Stimulated activated naive CD4-positive, alpha-beta T cell treated with Interleukin-2 at 50 U/mL for 16 hours (primary cell): ENCODE measurements around the gene SIRPA.

ENCODE experiments used
- DNase-seq: peaks from one replicate; lab custom pipeline; 2025; lab: John Stamatoyannopoulos, UW

The SIRPA gene

DNA sequence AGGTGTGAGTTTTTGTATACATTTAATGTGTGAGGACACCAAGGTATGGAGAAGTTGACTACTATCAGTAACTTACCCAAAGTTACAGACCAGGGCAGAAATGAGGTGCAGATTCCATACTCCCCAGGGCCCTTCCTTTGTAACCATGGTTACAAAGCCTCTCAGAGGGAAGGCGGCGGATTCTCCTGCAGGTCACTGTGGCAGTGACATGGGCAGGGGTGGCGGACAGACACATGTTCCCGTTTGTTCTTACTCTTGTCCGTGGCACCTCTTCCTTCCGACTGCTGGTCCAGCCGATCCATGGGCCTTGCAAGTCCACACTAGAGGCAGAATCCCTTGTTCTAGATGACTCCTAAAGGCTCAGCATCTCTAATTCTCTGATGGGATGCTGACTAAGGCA lies 55.6 kb downstream of the SIRPA start:
- DNase-seq = no peak

DNA sequence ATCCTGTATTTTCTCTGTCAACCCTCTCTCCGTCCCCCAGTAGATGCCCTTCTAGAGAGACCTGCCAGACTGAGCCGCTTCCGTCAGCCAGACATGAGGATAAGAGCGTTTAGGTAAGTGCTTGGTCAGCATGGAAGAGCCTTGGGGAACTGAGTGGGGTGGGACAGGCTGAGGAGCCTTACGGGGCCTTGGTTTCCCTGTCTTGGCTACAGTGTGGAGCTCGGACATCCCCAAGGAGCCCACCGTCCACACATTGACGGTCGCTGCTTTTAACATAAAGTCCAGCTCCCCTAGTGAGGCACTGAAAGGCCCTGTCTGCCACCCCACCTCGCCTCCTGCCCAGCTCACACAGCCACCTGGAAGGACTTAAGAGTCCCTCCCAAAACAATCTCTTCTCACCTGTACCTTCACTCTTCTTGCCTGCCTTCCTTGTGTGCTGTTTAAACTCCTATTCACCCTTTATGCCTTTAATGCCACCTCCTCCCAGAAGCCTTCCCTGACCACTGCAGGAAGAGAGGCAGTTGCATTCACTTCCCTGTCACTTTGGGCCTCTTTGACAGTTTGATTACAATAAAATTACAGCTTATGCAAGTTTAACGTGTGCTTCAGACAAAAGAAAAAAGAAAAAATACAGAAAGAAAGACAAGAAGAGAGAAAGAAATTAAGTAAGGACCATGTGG lies 56.4 kb downstream of the SIRPA start:
- DNase-seq = no peak

DNA sequence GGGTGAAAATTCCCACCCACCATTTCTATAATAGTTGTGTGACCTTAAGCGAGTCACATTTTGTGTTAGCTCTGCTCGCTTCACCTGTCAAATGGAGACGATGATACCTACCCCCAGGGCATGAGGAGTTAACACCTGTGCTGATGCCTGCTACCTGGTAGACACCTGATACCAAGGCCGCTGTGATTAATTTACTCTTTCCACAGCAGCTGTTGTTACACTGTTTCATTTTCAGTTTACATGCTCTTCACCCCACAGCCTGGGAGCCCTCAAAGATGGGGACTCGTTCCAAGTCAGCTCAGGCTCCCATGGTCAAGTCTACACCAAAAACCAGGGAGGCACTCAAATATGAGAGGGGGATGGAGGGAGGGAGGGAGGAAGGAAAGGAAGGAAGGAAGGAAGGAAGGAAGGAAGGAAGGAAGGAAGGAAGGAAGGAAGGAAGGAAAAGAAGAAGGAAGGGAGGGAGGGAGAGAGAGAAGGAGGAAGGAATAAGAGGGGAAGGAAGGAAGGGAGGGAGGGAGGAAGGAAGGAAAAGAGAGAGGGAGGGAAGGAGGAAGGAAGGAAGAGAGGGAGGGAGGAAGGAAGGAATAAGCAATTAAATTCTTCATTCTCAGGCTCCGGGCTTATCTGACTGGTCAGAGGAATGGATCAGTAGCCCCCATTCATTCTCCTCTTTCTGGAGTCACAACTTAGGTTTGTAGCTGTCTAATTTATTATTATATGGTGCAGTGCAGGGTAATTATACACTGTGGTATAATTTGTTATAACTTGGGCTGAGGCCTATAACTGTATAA lies 57.7 kb downstream of the SIRPA start:
- no peak for DNase-seq

DNA sequence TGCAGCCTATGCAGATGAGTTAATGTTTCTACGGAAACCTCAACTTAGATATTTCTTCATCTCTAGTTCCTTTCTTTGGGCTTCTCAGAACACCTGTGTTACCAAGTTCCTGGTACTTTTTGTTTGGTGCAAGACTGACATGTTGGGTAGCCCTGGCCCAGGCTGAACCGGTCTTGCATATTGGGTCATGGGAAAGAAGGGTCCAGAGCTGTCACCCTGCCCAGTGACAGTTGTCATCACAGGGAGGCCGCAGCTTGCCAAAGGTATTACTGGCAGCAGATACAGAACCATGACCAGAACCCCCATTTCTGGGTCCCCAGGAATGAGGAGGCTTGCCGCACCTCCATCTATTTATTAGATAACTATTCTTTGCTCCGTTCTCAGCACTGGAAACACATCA lies 58.4 kb downstream of the SIRPA start:
- DNase-seq = no peak

DNA sequence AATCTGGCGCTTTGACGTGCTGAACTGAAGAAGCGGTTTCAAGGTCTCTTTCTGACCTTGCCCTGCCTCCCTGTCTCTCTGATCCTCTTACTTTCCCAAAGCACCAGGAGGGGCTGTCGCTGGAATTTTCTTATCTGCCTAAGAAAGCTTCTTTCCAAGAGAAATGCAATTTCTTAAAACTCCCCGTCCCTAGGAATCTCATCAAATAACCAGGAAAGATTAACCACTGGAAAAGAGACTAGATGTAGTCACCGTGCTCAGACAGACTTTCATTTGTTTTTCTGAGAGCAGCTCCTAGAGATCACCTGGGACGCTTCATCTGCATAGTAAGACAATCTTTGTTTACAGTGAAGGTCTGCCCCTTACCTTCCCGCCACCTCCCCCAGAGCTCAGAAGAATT lies 60.0 kb downstream of the SIRPA start:
- DNase-seq = no peak

DNA sequence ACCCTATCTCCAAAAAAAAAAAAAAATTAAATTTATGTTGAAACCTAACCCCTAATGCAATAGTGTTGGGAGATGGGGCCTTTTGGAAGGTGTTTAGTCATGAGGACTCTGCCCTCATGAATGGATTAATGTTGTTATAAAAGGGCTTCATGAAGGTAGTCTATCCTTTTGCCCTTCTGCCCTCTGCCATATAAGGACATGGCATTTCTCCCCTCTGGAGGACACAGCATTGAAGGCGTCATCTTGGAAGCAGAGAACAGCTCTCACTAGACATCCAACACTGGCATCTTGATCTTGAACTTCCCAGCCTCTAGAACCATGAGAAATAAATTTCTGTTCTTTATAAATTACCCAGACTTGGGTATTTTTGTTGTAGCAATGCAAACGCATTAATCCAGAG lies 63.2 kb downstream of the SIRPA start:
- DNase-seq = no peak

DNA sequence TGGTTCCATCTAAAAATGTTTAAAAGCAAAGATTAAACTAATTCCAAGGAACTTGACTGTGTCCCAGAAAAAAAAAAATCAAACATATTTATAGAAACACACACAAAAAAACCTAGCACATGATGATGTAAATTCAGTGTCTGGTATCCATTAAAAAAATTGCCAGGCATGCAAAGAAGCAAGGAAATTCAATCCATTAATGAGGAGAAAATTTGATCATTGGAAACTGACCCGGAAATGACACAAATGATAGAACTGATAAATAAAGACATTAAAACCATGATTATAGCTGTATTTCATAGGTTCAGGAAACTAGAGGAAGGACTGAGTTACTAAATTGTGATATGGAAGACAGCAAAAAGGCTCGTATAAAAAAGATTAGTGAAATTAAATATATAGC lies 63.9 kb downstream of the SIRPA start:
- DNase-seq = no peak

DNA sequence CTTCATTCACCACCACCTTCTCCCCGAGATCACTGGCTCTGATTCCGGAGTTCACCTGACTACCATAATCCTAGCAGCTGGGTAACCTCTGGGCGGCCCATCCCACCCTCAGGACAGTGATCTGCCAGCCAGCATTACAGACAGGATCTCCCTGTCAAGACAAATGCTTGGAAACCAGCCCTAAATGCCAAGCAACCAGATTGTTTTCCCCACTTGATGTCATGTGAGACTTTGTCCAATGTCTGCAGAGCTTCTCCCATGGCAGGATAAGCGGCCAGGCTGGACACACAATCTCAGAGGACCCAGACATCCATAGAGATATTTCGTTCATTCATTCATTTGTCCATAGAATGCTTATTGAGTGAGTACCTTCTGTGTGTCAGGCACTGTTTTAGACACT lies 66.2 kb downstream of the SIRPA start:
- DNase-seq = no peak

DNA sequence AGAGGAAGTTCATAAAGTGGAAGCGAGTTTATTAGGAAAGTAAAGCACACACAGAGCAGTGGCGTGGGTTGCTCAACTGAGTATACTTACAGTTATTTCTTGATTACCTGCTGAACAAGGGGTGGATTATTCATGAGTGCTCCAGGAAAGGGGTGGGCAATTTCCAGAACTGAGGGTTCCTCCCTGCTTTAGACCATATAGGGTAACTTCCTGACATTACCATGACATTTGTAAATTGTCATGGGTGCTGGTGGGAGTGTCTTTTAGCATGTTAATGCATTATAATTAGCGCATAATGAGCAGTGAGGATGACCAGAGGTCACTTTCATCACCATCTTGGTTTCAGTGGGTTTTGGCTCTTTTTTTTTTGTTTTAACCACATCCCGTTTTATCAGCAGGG lies 68.9 kb downstream of the SIRPA start:
- no peak for DNase-seq

DNA sequence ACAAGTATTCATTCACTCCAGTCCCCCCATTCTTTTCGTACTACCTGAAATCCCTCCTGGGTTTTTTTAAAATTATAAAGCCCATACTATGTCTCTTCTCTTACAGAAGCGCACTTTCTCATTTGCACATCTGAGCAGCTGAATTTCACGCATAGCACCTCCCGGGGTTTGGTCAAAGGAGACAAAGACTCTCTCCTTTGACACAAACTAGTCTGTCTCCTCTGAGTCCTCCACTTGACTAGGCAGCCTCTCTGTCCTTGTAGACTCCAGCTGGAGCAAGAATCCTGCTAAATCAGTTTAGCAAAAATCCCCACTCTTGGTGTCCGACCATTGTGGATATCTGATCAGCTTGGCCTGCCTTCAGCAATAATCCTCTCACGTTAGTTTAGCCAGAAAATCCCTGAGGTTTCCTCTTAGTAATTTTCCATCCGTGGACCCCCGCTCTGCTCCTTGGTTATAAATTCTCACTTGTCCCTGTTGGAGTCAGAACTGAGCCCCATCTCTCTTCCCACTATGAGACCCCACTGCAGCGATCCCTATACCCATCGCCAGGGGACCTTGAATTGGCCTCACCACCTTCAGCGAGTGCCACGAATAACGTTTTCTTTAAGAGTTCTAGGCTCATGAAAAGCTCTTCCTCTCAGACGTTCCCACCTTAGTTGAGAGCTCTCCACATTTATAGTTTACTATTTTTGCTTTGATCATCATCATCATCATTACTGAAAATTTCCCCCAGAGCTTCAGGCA lies 69.6 kb downstream of the SIRPA start:
- DNase-seq = no peak

DNA sequence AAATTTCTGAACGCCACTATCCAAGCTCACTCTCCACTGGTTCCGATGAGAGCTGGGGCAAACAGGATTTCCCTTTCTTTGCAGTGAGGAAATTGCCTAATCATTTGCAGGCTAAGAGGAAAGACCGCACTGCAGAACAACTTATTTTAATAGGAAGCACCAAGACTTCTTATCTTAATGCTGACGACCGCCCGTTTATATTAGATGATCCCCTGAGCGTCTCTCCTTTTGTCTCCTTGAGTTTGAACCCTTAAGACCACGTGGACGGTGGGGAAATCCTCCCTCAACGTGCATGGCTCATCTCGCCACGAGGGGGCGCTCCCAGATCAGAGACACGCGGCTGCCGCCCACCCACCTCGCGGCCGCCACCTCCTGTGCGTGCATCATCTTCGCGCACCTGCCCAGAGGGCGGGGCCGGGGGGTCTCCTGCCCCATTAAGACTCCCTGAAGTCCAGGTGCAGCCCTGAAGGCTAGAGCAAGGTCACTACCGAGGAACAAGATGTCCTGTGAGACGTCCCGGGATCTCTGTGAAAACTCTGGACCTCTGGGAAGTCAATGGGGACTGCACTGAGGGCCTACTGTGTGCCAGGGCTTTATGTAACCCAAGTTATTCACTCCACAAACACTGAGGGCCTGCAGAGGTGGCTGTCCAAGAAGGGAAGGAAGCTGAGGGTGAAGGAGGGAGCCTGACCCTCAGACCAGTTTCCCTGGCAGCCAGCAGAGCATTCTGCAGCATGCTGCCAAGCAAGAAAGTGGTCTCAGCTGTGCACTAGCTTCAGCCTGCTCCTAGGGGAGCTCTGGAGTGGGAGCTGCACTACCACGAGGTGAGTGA lies 70.5 kb downstream of the SIRPA start:
- peak; percentile 70 for DNase-seq

DNA sequence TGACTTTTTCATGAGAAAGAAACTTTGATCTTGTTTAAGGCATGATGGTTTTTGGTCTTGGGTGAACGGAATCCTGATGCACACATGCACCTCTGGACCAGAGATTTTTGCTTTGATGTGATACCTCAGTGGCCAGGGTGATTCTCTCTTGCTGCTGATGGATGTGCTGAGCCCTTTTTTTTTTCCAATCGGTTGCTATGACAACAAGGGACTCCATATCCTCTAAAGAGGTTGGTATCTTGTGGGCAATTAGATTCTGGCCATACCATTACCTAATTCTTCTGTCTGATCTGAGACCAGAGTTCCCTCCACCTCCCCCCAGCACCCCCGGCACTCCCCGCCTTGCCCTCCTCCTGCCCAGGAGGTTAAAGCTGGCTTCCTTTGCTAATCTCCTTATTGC lies 73.8 kb downstream of the SIRPA start:
- DNase-seq = no peak

DNA sequence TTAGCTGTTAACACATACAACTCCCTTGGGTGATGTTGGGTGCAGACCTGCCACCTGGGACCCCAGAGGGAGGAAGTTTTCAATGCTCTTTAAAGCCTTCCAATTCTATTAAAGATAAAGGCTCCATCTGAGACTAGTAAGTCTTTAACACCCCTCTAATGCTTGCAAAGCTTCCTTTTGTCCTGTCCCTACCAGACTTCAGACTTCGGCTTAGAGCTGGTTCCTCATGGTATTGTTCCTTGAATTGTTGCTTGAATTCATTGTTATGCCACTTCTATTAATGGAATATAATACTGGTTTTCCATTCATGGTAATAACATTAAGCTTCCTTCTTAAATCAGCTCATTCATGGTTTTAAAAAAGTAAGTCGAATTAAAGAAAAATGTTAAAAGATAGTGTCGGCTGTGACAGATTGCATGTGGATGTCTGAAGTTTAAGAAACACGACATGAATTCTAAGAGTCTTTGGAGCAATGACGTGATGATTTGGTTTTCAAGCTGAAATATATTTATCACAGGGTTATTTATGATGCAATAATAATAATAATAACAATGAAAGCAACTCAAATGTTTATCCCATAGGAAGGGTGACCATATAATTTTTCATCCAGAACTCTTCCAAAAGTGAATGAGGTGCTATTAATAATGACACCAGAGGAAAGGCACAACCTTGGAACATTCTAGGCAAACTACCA lies 76.8 kb downstream of the SIRPA start:
- DNase-seq = no peak

DNA sequence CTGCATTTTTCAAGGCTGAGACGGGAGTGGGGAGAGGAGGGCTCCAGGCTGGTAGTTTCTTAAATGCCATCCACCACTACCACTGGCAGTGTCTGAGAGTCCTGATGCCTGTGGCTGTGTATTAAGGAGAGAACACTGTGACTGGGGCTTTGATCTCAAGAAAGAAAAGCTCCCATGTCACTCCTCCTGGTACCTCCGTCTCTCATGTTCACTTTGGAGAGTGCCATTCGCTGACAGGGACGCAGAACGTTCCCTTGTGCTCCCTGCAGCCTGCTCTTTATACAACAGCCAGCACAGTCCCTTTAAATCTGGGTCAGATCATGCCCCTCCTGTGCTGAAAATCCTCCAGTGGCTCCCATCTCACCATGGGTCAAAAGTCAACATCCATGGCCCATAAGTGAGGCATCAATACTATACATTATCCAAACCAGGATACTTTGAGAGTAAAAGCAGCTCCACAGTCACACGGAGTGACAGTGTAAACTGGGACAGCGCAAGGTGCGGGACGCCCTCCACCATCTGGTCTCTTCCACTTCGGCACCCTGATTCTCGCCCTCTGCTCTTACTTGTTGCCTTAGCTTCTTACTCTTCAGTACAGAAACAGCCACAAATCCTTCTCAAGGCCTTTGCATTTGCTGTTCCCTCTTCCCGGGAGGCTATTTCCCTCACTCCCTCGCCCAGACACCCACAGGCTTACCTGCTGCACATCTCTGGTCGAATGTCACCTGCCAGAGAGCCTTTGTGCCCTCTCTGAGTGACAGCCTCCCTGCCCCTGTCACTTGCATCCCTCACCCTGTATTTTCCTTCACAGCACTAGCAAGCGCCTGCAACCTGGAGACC lies 78.6 kb downstream of the SIRPA start:
- no peak for DNase-seq

DNA sequence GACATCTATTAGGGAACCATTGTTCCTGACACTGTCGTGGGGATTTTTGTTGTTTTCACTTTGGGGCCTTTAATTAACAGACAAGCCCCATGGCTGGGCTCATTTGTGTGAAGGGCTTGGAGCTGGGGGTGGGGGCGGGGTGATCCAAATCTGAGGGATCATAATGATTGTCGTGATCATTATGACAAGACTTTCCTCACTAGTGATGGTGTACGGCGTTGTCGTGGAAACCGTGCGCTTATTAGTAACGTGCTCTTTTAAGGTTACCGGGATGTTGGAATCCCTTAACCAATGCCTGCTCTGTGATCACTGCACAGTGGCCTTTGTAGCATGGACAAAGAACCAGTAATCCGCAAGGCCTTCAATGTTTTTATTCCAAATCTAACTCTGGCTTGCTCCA lies 80.1 kb downstream of the SIRPA start:
- DNase-seq = no peak

DNA sequence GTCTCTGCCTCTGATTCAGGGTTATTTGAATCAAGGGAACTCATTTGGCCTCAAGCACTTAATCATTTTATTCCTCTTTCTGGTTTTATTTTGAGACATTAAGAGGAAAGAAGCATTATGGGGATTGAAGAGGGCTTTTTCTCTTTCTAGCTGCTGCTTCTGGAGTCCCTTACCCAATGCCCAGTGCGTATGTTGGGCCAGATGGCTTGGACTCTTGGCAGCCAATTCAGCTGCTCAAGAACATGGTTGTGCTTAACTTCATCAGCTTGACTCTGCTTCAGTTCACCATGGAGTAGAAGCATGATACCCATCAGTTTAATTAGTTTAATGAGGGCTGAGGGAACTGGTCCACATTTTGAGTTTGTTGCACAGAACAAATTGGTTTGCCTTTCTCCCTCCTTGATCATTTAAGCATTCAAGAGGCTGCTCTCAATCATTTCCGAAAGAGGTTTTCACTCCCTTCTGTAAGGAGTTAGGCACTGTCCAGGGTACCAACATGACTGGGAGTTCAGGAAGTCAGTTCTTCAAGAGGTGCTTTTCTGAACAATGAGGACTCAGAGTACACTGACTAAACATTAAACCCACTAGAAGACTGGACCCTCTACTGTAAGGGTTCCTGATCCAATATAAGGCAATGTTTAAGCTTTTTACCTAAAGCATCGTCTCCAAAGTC lies 84.0 kb downstream of the SIRPA start:
- DNase-seq = no peak

DNA sequence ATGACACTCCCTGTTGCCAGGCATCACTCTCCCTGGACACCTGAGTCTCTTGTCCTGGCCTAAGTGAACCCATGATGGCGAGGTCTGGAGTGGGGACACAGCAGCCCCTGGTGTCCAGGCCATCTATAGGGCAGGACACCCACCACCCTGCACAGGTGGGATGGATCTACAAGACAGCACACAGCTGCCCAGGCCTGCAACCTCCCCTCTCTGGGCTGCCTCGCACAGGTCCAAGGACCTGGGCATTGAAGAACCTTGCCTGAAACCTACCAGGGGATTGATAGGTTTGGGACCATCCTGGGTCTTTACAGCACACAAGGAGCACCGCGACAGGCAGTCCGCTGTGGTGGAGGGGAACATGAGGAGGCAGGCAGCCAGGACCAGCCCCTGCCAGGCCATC lies 87.5 kb downstream of the SIRPA start:
- DNase-seq = no peak

DNA sequence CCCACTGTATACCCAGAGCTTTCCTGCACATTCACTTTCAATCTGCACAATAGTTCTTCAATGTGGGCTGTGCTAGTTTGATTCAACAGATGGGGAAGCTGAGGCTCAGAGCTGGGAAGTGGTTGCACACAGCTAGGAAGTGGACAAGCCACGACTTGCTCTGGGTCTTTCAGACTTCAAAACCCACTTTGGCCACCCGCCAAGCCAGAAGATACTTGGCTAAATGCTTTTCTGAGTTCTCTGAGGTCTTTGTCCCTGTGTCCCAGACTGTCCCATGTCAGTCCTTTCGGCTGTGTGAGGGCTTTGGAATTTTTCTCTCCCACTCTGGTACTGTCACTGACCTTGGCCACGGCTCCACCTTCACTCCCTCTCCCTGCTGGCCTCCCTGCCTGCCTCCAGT lies 88.1 kb downstream of the SIRPA start:
- DNase-seq = no peak

DNA sequence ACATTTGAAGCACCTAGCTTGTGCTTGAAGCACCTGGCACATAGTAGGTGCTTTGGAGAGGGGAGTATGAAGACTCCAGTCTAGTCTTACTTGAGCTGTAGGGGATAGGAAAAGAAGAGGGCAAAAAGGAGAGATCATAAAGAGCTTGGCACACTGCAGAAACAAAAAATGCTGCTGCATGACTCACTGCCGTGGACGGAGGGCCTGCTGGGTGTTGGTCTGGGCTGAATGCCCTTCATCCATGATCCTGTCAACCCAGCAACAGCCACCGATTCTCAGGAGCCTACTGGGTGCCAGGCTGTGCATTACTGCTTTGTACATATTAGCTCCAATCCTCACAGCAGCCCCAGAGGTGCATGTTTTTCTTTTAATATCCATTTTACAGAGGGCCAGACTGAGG lies 92.6 kb downstream of the SIRPA start:
- no peak for DNase-seq
